K562 (cell line): Measurements from ENCODE around the gene ASCC1. TPM values are rescaled to one million over a fixed set of nuclear protein-coding genes. Genes with fewer than 3 reads are reported as not detected.

Source experiments
- AFF1 ChIP-seq, 2 experiments: fragments of 450-650 bp; IDR thresholded peaks; 2 replicates each; pipeline ENCODE4 v1.6.1; 2018; ENCODE audit warnings: mild to moderate bottlenecking in 2 of 2, low read depth in 1 of 2; ENCODE audit not compliant: partially characterized antibody in 2 of 2
- BRD9 ChIP-seq: fragments of 450-650 bp; IDR thresholded peaks from 2 replicates; pipeline ENCODE4 v1.6.1; 2018; ENCODE audit warnings: low read depth; ENCODE audit not compliant: partially characterized antibody
- CBX3 ChIP-seq, 2 experiments: IDR thresholded peaks; 1 replicate in 1 of 2; 2 replicates in 1 of 2; pipeline ENCODE4 v1.6.1; 2012; ENCODE audit warnings: inconsistent platforms in 2 of 2, low read length in 2 of 2, borderline replicate concordance in 1 of 2, control low read depth in 1 of 2
- CREB1 ChIP-seq, 2 experiments: sonication (generic) in 1 of 2; formaldehyde crosslinking in 1 of 2; IDR thresholded peaks; 2 replicates each; pipeline versions ENCODE4 v1.6.1 to v1.8.0; 2012 to 2022; ENCODE audit warnings: inconsistent platforms in 1 of 2, mild to moderate bottlenecking in 1 of 2, missing genetic modification reagents in 1 of 2, moderate library complexity in 1 of 2
- CXXC5 ChIP-seq: fragments of 250-450 bp; sonication (Bioruptor Pico); IDR thresholded peaks from 2 replicates; pipeline ENCODE4 v1.8.0; 2022; ENCODE audit warnings: inconsistent platforms, mild to moderate bottlenecking, moderate library complexity
- FIP1L1 ChIP-seq: fragments of 200-400 bp; formaldehyde crosslinking; IDR thresholded peaks from 2 replicates; pipeline ENCODE4 v1.6.1; 2018; ENCODE audit warnings: mild to moderate bottlenecking, low read depth, low read length; ENCODE audit not compliant: poor library complexity, severe bottlenecking
- FOXP1 ChIP-seq: sonication (generic); formaldehyde crosslinking; IDR thresholded peaks from 2 replicates; pipeline ENCODE4 v1.8.0; 2022; ENCODE audit warnings: mild to moderate bottlenecking, missing genetic modification reagents
- PHF21A ChIP-seq: fragments of 450-650 bp; IDR thresholded peaks from 2 replicates; pipeline ENCODE4 v1.6.1; 2017; ENCODE audit warnings: low read depth, borderline replicate concordance
- PYGO2 ChIP-seq: fragments of 450-650 bp; IDR thresholded peaks from 2 replicates; pipeline ENCODE4 v1.6.1; 2016; ENCODE audit warnings: mild to moderate bottlenecking, missing genetic modification characterization, moderate library complexity, missing compliant biosample characterization
- SMARCE1 ChIP-seq: fragments of 450-650 bp; IDR thresholded peaks from 2 replicates; pipeline ENCODE4 v1.7.1; 2016; ENCODE audit warnings: mild to moderate bottlenecking
- VEZF1 ChIP-seq: fragments of 200-800 bp; sonication (Bioruptor generic); IDR thresholded peaks from 2 replicates; pipeline ENCODE4 v1.6.1; 2017; ENCODE audit warnings: missing genetic modification characterization, missing compliant biosample characterization
- ZKSCAN1 ChIP-seq: fragments of 150-350 bp; IDR thresholded peaks from 2 replicates; pipeline ENCODE4 v1.6.1; 2016; ENCODE audit warnings: low read depth, low read length
- ZNF395 ChIP-seq: fragments of 200-800 bp; sonication (Bioruptor generic); IDR thresholded peaks from 2 replicates; pipeline ENCODE4 v1.6.1; 2017; ENCODE audit warnings: missing genetic modification characterization, missing compliant biosample characterization
- polyA plus RNA-seq, 8 experiments: library from polyadenylated mRNA; depleted of rRNA in 4 of 8; stranded (reverse) in 5 of 8; unstranded in 3 of 8; fragments of >200 nt; fragmentation: Nextera tagmentation in 2 of 8; fragmentation: Illumina TruSeq in 1 of 8; extraction: Ambion mirVana in 2 of 8; extraction: Trizol in 1 of 8; gene quantifications; 2 replicates each; pipeline versions ENCODE4 v1.2.1 to v1.2.3, GENCODE V29; 2011 to 2014; ENCODE audit warnings: inconsistent platforms in 1 of 8, missing spikeins in 1 of 8
- total RNA-seq, 7 experiments: library from RNA; depleted of rRNA in 6 of 7; stranded (reverse); fragments of >200 nt in 6 of 7; fragmentation: Illumina TruSeq in 2 of 7; extraction: Trizol in 2 of 7; gene quantifications; 2 replicates each; pipeline versions ENCODE4 v1.2.1 to v1.2.3, GENCODE V29; 2011 to 2021; ENCODE audit warnings: low replicate concordance in 1 of 7

Gene ASCC1
- total and polyA plus RNA-seq, 9 of the 15 experiments (the other 6 are each of a cell fraction or from before 2014, with no cell fraction given), result 31.7 to 73.3 (median 52.8) TPM

GRCh38 chr10:72215611-72216549 lies at the start of gene ASCC1, which contains the start of gene ANAPC16 (continued):
- peak; percentile 18; the same call in 1 of the 2 replicates for TF ChIP-seq PHF21A
- peak; percentile 39; the same call in 1 of the 2 replicates for TF ChIP-seq SMARCE1
- TF ChIP-seq CREB1 (IDR thresholded peaks at IDR 0.05), result 0 out of 2 replicates have a peak, but pooled peaks have one; percentile 36
- peak; percentile 56; the same call in 1 of the 2 replicates for TF ChIP-seq CREB1 (CRISPR knock-in tag; IDR thresholded peaks at IDR 0.05)
- TF ChIP-seq FIP1L1, result peak; percentile 46
- TF ChIP-seq FOXP1, result peak; percentile 72; the same call in 1 of the 2 replicates
- no peak for TF ChIP-seq PYGO2 (tag)
- peak; percentile 92 for TF ChIP-seq VEZF1 (CRISPR knock-in tag)
- TF ChIP-seq BRD9, result peak; percentile 21
- TF ChIP-seq ZKSCAN1, result peak; percentile 56; the same call in 1 of the 2 replicates
- peak; percentile 96 for TF ChIP-seq CXXC5 (CRISPR knock-in tag)
- TF ChIP-seq AFF1 (IDR thresholded peaks at IDR 0.05; ENCODE audit: low read depth in 1 of 2, partially characterized antibody in 2 of 2), result peak in 1 of 2 experiments; percentile 18
- peak; percentile 79; the same call in 1 of the 2 replicates for TF ChIP-seq ZNF395
- TF ChIP-seq CBX3 (IDR thresholded peaks at IDR 0.05; ENCODE audit: borderline replicate concordance in 1 of 2, low read length in 2 of 2), result peak in 1 of 2 experiments; percentile 79; a peak in 1 of 3 replicates
